ENCODE results near the gene DDX1. TPM values are rescaled to one million over a fixed set of nuclear protein-coding genes. Genes with fewer than 3 reads are reported as not detected.
A peak's percentile ranks its signal among the peaks of the same experiment; 100 is the strongest.

Gene DDX1
- total RNA-seq, 1 experiment from 2014 or later: 163 TPM

DNA sequence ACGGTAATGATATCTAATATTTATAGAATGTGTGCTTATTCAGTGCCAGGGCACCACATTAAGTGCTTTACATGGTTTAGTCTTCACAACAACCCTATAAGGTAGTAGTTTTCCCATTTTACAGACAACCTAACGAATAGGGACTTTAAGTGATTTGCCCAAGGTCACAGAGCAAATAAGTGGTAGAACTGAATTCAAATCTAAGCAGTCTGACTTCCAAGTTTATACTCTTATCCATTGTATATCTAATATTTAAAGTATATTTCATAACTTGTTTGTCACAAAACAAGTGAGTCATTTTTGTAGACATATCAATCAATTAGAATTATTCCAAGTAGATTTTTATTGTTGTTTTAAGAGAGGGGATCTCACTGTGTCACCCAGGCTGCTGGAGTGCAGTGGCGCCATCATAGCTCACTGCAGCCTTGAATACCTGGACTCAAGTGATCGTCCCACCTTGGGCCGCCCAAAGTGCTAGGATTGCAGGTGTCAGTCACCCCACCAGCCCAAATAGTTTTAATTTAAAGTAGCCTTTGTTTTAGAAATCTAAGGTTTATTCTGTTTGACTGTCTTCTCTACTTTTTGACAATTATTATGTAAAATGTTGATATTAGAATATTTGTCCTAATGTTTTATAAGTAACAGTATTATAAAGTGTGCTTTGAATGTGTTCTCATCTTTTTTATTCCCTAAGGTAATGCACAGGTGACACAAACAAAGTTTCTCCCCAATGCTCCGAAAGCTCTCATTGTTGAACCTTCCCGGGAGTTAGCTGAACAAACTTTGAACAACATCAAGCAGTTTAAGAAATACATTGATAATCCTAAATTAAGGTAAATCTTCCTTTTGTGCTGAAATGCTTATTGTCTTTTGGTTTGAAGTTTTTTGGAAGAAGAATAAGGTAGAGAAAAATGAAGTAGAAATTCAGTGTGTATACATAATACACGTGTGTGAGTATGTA lies 15.1 kb downstream of the DDX1 start:
- Histone ChIP-seq H3K27me3 (replicated peaks; ENCODE audit: control insufficient read depth, insufficient read depth, low read length) (no peaks in the 10 kb centered on the region), H3K4me1 (no peaks in the 10 kb centered on the region), H3K36me3 (ENCODE audit: control insufficient read depth, insufficient read depth, low read length) (peaks cover 10% of the 10 kb centered on the region), H3K9me3 (no peaks in the 10 kb centered on the region), H3K4me3 (ENCODE audit: low read depth, low read length) (no peak overlapping the region)
- Mint-ChIP-seq H3K9me3 (ENCODE audit: unreplicated experiment) (no peaks in the 10 kb centered on the region), H3K4me3 (ENCODE audit: unreplicated experiment) (no peak overlapping the region), H3K36me3 (ENCODE audit: insufficient read depth, unreplicated experiment) (peaks cover 82% of the 10 kb centered on the region), H3K27me3 (ENCODE audit: insufficient read depth, unreplicated experiment) (no peaks in the 10 kb centered on the region), H3K4me1 (ENCODE audit: low read depth, unreplicated experiment) (no peaks in the 10 kb centered on the region), H3K27ac (ENCODE audit: unreplicated experiment) (no peak overlapping the region)
- ChIA-PET CTCF (no interaction called here), POLR2A (interaction anchor here (0.6 kb wide), 1 partner anchor 176 kb away, joined by 4 read pairs; no protein-coding TSS in a partner anchor)
- no peak for TF ChIP-seq CTCF (IDR thresholded peaks at IDR 0.05; ENCODE audit: insufficient read depth in 1 of 2, low read depth in 1 of 2, low read length in 1 of 2, severe bottlenecking in 1 of 2, unreplicated experiment in 1 of 2)
- intact Hi-C loops (cut with micrococcal nuclease; ENCODE audit: unreplicated experiment): no loop called here
- no TSS peak for BruUV-seq (replicated peaks)
- no peak for DNase-seq

DNA sequence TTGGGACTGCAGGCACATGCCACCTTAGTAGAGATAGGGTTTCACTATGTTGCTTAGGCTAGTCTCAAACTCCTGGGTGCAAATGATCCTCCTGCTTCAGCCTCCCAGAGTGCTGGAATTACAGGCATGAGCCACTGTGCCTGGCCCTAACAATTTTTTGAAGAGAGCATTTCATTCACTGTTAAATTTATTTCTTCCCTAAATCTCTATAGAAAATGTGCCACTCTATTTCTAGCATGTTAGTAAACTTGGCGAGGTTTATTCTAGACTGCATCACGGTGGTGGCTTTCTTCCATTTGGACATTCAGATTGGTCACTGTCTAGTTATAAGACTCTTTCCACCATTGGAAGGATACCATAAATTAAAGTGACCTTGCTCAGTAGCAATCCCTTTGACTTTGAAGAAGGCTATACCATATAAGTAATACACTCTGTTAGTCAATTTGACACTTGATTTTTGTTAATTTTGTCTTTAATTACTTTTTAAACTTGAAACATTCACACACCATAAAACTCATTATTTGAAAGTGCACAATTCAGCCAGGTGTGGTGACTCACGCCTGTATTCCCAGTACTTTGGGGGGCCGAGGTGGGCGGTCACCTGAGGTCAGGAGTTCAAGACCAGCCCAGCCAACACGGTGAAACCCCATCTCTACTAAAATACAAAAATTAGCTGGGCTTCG lies 16.2 kb downstream of the DDX1 start:
- peaks cover 10% of the 10 kb centered on the region for H3K36me3 ChIP-seq (ENCODE audit: control insufficient read depth, insufficient read depth, low read length)
- H3K27me3 Mint-ChIP-seq (ENCODE audit: insufficient read depth, unreplicated experiment): no peaks in the 10 kb centered on the region
- no peaks in the 10 kb centered on the region for H3K4me1 Mint-ChIP-seq (ENCODE audit: low read depth, unreplicated experiment)
- no peaks in the 10 kb centered on the region for H3K27me3 ChIP-seq (replicated peaks; ENCODE audit: control insufficient read depth, insufficient read depth, low read length)
- intact Hi-C loops (cut with micrococcal nuclease; ENCODE audit: unreplicated experiment): no loop called here
- TSS peak; percentile 2 for BruUV-seq (replicated peaks)
- no peak for DNase-seq
- no peaks in the 10 kb centered on the region for H3K4me1 ChIP-seq
- CTCF ChIA-PET: no interaction called here
- TF ChIP-seq CTCF (IDR thresholded peaks at IDR 0.05; ENCODE audit: insufficient read depth in 1 of 2, low read depth in 1 of 2, low read length in 1 of 2, severe bottlenecking in 1 of 2, unreplicated experiment in 1 of 2): no peak
- H3K4me3 Mint-ChIP-seq (ENCODE audit: unreplicated experiment): no peak overlapping the region
- no peaks in the 10 kb centered on the region for H3K9me3 Mint-ChIP-seq (ENCODE audit: unreplicated experiment)
- H3K9me3 ChIP-seq: no peaks in the 10 kb centered on the region
- H3K36me3 Mint-ChIP-seq (ENCODE audit: insufficient read depth, unreplicated experiment): peaks cover 77% of the 10 kb centered on the region
- no peak overlapping the region for H3K27ac Mint-ChIP-seq (ENCODE audit: unreplicated experiment)
- no peak overlapping the region for H3K4me3 ChIP-seq (ENCODE audit: low read depth, low read length)
- POLR2A ChIA-PET: no interaction called here

DNA sequence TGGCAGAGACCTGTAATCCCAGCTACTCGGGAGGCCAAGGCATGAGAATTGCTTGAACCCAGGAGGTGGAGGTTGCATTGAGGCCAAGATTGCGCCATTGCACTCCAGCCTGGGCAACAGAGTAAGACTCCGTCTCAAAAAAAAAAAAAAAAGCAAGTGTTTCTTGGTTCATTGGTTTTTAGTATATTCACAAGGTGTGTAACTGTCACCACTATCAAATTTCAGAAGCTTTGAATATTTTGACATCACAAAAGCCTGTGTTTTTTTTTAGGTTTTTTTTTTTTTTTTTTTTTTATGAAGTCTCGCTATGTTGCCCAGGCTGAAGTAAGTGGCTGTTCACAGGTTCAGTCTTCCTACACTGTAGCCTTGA lies 16.7 kb downstream of the DDX1 start:
- Mint-ChIP-seq H3K36me3 (ENCODE audit: insufficient read depth, unreplicated experiment) (peaks cover 77% of the 10 kb centered on the region), H3K27ac (ENCODE audit: unreplicated experiment) (no peak overlapping the region), H3K9me3 (ENCODE audit: unreplicated experiment) (no peaks in the 10 kb centered on the region), H3K4me1 (ENCODE audit: low read depth, unreplicated experiment) (peaks cover 2% of the 10 kb centered on the region), H3K27me3 (ENCODE audit: insufficient read depth, unreplicated experiment) (no peaks in the 10 kb centered on the region), H3K4me3 (ENCODE audit: unreplicated experiment) (no peak overlapping the region)
- intact Hi-C loops (cut with micrococcal nuclease; ENCODE audit: unreplicated experiment): no loop called here
- BruUV-seq (replicated peaks): no TSS peak
- TF ChIP-seq CTCF (IDR thresholded peaks at IDR 0.05; ENCODE audit: insufficient read depth in 1 of 2, low read depth in 1 of 2, low read length in 1 of 2, severe bottlenecking in 1 of 2, unreplicated experiment in 1 of 2): no peak
- Histone ChIP-seq H3K9me3 (no peaks in the 10 kb centered on the region), H3K27me3 (replicated peaks; ENCODE audit: control insufficient read depth, insufficient read depth, low read length) (no peaks in the 10 kb centered on the region), H3K4me1 (no peaks in the 10 kb centered on the region), H3K4me3 (ENCODE audit: low read depth, low read length) (no peak overlapping the region), H3K36me3 (ENCODE audit: control insufficient read depth, insufficient read depth, low read length) (peaks cover 10% of the 10 kb centered on the region)
- DNase-seq: no peak
- ChIA-PET CTCF (no interaction called here), POLR2A (no interaction called here)

Measured in Caco-2 (cell line).